Stomach (tissue), 4 donors: Measurements from ENCODE around the gene NADK.

ENCODE experiments used
- EP300 ChIP-seq: sonication (generic); formaldehyde crosslinking; IDR thresholded peaks from one replicate; pipeline ENCODE4 v1.6.1; 2017; ENCODE audit warnings: antibody characterized with exemption
- POLR2A ChIP-seq, 4 donors: fragments of 450-650 bp; IDR thresholded peaks; one replicate each; pipeline ENCODE4 v1.6.1; 2016; ENCODE audit warnings: antibody characterized with exemption in 4 of 4, control low read depth in 2 of 4, mild to moderate bottlenecking in 1 of 4, moderate library complexity in 1 of 4
- POLR2AphosphoS5 ChIP-seq, 3 donors: sonication (generic); formaldehyde crosslinking; IDR thresholded peaks; one replicate each; pipeline ENCODE4 v1.6.1; 2016; ENCODE audit warnings: antibody characterized with exemption in 3 of 3
- TF ChIP-seq, protein P1 (sequence below), 7 experiments: fragments of 450-650 bp in 4 of 7; fragments of 200-600 bp in 3 of 7; sonication (generic) in 3 of 7; IDR thresholded peaks; one replicate each; pipeline ENCODE4 v1.5.1; 2016 to 2019; ENCODE audit warnings: antibody characterized with exemption in 7 of 7, control low read depth in 2 of 7, mild to moderate bottlenecking in 1 of 7

DNA sequence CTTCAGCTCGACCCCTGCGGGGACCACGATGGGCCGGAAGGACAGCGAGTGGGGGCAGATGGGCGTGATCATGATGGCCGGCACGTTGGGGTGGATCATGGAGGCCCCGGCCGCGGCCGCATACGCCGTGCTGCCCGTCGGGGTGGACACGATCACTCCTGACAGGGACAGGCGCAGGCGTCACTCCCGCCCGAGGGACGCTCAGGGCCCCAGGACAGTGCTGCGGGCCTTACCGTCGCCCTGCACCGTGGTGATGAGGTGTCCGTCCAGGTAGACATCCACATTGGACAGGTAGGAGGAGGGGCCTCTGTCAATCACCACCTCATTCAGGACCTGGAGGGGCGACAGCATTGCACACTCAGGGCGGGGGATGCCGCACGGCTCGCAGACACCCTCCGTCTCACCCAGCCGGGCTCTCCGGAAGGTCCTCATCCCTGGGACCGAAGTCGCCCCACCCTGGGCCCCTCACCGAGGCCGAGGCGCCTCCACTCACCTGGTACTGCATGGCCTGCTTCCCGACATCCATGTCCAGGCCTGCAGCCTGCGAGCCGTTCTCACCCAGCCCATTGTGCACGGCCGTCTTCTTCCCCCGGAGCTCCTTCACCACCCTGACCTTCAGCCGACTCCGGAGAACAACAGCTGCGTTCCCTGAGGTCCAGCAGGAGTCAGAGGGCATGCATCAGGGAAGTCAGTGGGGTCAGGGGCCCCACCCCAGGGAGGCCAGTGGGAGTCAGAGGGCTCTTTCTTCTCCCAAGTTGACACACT lies 24.0 kb downstream of the NADK start:
- TF ChIP-seq, protein P1, sequence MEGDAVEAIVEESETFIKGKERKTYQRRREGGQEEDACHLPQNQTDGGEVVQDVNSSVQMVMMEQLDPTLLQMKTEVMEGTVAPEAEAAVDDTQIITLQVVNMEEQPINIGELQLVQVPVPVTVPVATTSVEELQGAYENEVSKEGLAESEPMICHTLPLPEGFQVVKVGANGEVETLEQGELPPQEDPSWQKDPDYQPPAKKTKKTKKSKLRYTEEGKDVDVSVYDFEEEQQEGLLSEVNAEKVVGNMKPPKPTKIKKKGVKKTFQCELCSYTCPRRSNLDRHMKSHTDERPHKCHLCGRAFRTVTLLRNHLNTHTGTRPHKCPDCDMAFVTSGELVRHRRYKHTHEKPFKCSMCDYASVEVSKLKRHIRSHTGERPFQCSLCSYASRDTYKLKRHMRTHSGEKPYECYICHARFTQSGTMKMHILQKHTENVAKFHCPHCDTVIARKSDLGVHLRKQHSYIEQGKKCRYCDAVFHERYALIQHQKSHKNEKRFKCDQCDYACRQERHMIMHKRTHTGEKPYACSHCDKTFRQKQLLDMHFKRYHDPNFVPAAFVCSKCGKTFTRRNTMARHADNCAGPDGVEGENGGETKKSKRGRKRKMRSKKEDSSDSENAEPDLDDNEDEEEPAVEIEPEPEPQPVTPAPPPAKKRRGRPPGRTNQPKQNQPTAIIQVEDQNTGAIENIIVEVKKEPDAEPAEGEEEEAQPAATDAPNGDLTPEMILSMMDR (IDR thresholded peaks at IDR 0.05), result no peak
- TF ChIP-seq POLR2AphosphoS5 (IDR thresholded peaks at IDR 0.05) (no peak), POLR2A (IDR thresholded peaks at IDR 0.05) (no peak), EP300 (no peak)
